Breast epithelium (tissue), 4 donors: ENCODE data around the gene SUPT6H. TPM values are rescaled to one million over a fixed set of nuclear protein-coding genes. Genes with fewer than 3 reads are reported as not detected.
A peak's percentile ranks its signal among the peaks of the same experiment; 100 is the strongest.

Experiments used
- DNase-seq, 2 donors: peaks; one replicate each; pipeline ENCODE4 v3.0.0-alpha.2; 2019; ENCODE audit warnings: low spot score in 2 of 2
- H3K27ac ChIP-seq, 2 donors: fragments of 200-600 bp; sonication (generic) in 1 of 2; one replicate each; pipeline ENCODE4 v1.5.1; 2016 to 2019; ENCODE audit warnings: mild to moderate bottlenecking in 1 of 2
- H3K27me3 ChIP-seq, 2 donors: fragments of 200-600 bp; sonication (generic) in 1 of 2; one replicate each; pipeline versions ENCODE4 v1.5.1 to v1.6.0; 2017 to 2019; ENCODE audit warnings: control low read depth in 1 of 2, mild to moderate bottlenecking in 1 of 2
- H3K36me3 ChIP-seq: fragments of 200-600 bp; one replicate; pipeline ENCODE4 v1.5.1; 2019
- H3K4me1 ChIP-seq, 2 donors: fragments of 200-600 bp; sonication (generic); one replicate each; pipeline ENCODE4 v1.5.1; 2016 to 2019; ENCODE audit warnings: control low read depth in 1 of 2
- H3K4me3 ChIP-seq, 3 donors: fragments of 200-600 bp; sonication (generic); 1 replicate in 2 of 3; 2 replicates in 1 of 3; pipeline ENCODE4 v1.5.1; 2016 to 2019; ENCODE audit warnings: mild to moderate bottlenecking in 3 of 3, moderate library complexity in 2 of 3
- H3K9me3 ChIP-seq, 2 donors: fragments of 200-600 bp; sonication (generic) in 1 of 2; one replicate each; pipeline ENCODE4 v1.5.1; 2016 to 2019; ENCODE audit warnings: control low read depth in 1 of 2
- CTCF ChIP-seq, 3 donors: fragments of 450-650 bp; IDR thresholded peaks; one replicate each; pipeline ENCODE4 v1.5.1; 2016 to 2017; ENCODE audit warnings: antibody characterized with exemption in 3 of 3, mild to moderate bottlenecking in 3 of 3, moderate library complexity in 3 of 3
- POLR2A ChIP-seq: fragments of 450-650 bp; IDR thresholded peaks from one replicate; pipeline ENCODE4 v1.6.1; 2016; ENCODE audit warnings: antibody characterized with exemption, mild to moderate bottlenecking, moderate library complexity
- POLR2AphosphoS5 ChIP-seq, 3 donors: sonication (generic); formaldehyde crosslinking; IDR thresholded peaks; one replicate each; pipeline ENCODE4 v1.6.1; 2017; ENCODE audit warnings: antibody characterized with exemption in 3 of 3
- intact Hi-C: fragments of 100-400 bp; cut with DNase I; formaldehyde crosslinking; loops from one replicate; pipeline ENCODE4 v1.15.1; 2023; ENCODE audit warnings: low total_unique reads
- total RNA-seq, 3 donors: library from RNA; depleted of rRNA; stranded (reverse); fragments of >200 nt; gene quantifications; one replicate each; pipeline ENCODE4 v1.1.0, GENCODE V29; 2016

The SUPT6H gene
- total RNA-seq, 3 donors from 2014 or later: 62.6 to 69.9 (median 66.7) TPM

GRCh38 chr17:28623696-28624095 lies 38.3 kb upstream of the SUPT6H start:
- H3K27me3 ChIP-seq: no peaks in the 10 kb centered on the region
- no peak overlapping the region for H3K4me3 ChIP-seq
- TF ChIP-seq POLR2A (no peak), CTCF (IDR thresholded peaks at IDR 0.05) (no peak), POLR2AphosphoS5 (IDR thresholded peaks at IDR 0.05) (no peak)
- no peak overlapping the region for H3K27ac ChIP-seq
- intact Hi-C loops: no loop called here
- DNase-seq: no peak
- no peaks in the 10 kb centered on the region for H3K4me1 ChIP-seq
- peaks cover 29% of the 10 kb centered on the region for H3K36me3 ChIP-seq
- H3K9me3 ChIP-seq: no peaks in the 10 kb centered on the region

DNA sequence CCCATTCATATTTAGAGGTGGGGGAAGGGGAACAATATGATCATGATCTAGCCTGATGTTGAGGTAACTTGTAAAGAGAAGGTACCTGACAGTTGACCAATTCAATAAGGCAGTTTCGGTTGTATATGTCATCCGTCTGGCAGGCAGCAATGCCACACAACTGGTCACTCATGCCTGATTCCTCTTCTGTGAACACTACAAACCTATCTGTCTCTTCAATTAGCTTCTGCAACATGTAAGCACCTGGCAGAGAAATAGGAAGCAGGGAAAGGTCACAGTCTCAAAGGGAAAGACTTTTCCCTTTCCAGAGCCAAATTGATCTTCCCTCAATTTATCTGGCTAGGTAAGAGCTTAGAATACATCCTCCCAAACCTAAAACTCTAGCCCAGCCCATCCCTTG lies 37.9 kb upstream of the SUPT6H start:
- H3K27ac ChIP-seq: no peak overlapping the region

DNA sequence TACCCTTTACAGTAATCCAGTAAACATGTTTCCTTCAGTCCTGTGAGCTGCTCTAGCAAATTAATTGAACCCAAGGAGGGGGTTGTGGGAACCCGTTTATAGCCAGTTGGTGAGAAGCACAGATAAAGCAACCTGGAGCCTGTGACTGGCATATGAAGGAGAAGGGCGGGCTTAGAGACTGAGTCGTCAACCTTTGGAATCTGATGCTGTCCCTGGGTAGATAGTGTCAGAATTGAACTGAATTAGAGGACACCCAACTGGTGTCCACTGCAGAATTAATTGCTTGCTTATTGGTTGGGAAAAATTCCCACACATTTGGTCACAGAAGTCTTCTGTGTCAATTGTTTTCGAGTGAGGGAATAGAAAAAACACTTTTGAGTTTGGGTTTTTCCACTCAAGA lies 35.2 kb upstream of the SUPT6H start:
- Histone ChIP-seq H3K36me3 (peaks cover 28% of the 10 kb centered on the region), H3K27me3 (no peaks in the 10 kb centered on the region), H3K27ac (no peak overlapping the region), H3K4me3 (no peak overlapping the region), H3K9me3 (no peaks in the 10 kb centered on the region), H3K4me1 (no peaks in the 10 kb centered on the region)
- TF ChIP-seq CTCF (IDR thresholded peaks at IDR 0.05) (no peak), POLR2A (no peak), POLR2AphosphoS5 (IDR thresholded peaks at IDR 0.05) (no peak)
- DNase-seq: no peak
- intact Hi-C loops: no loop called here

More for the DNA sequence above, 37.9 kb upstream of the SUPT6H start:
- peaks cover 29% of the 10 kb centered on the region for H3K36me3 ChIP-seq
- no peak for DNase-seq
- TF ChIP-seq POLR2A (no peak), POLR2AphosphoS5 (IDR thresholded peaks at IDR 0.05) (no peak), CTCF (IDR thresholded peaks at IDR 0.05) (no peak)
- H3K9me3 ChIP-seq: no peaks in the 10 kb centered on the region
- no peaks in the 10 kb centered on the region for H3K27me3 ChIP-seq
- intact Hi-C loops: no loop called here
- H3K4me3 ChIP-seq: no peak overlapping the region
- H3K4me1 ChIP-seq: no peaks in the 10 kb centered on the region

DNA sequence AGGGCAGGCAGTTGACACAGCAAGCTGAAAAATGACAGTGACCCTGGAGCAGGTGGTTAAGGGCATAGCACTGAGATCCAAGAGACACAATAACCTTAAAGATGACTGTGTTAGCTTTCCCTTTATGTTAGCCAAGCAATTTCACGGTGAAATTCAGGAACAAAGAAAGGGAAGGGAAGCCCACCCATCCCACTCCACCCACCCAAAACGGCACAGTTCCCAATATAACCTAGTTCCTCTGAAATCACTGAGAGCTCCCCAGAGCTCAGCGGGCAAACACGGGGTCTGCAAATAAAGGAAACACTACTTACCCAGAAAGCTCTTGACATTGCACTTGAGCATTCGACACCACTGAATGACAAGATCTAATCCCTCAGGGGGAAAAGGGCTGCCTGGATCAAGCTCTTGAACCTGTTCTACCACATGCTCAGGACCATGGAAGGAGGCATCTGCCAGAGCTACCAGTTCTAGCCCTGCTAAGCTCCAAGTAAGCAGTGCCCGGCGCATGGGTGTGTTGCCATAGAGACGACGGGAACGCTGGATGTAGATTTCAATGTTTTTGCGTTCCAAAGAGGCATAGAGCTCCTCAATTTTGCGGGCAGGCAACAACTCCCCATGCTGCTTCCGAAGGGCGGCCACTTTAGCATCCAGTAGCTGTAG lies 27.7 kb upstream of the SUPT6H start:
- Histone ChIP-seq H3K27ac (no peak overlapping the region), H3K27me3 (no peaks in the 10 kb centered on the region), H3K9me3 (no peaks in the 10 kb centered on the region), H3K4me1 (no peaks in the 10 kb centered on the region), H3K4me3 (no peak overlapping the region), H3K36me3 (peaks cover 30% of the 10 kb centered on the region)
- intact Hi-C loops: loop anchor here (5.0 kb wide), 1 partner anchor 607 kb away; no protein-coding TSS in a partner anchor
- DNase-seq: peak in 1 of 2 donors; percentile 65
- TF ChIP-seq CTCF (IDR thresholded peaks at IDR 0.05) (no peak), POLR2AphosphoS5 (IDR thresholded peaks at IDR 0.05) (no peak), POLR2A (no peak)

DNA sequence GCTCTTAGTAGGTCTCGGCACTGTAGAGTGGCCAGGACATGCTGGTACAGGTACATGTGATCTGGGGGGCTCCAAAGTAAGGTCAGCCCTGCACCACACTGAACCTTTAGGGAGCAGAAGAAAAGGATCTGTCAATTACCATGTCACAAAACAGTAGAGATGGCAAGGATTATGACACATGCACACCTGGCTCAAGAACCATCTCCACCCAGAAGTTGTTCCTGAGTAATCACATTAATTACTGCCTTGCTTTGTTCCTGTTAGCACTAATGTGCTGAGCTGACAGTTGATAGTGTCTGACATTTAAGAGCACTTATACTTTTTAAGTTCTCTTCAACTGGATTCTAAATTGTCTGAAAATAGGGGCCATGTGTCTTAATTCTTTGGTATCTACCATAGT lies 26.5 kb upstream of the SUPT6H start:
- intact Hi-C loops: no loop called here
- H3K27ac ChIP-seq: no peak overlapping the region

More for the DNA sequence above, 26.5 kb upstream of the SUPT6H start:
- H3K4me1 ChIP-seq: no peaks in the 10 kb centered on the region
- no peak for DNase-seq
- no peak overlapping the region for H3K4me3 ChIP-seq
- no peaks in the 10 kb centered on the region for H3K27me3 ChIP-seq
- no peaks in the 10 kb centered on the region for H3K9me3 ChIP-seq
- H3K36me3 ChIP-seq: peaks cover 30% of the 10 kb centered on the region
- TF ChIP-seq POLR2A (no peak), POLR2AphosphoS5 (IDR thresholded peaks at IDR 0.05) (no peak), CTCF (IDR thresholded peaks at IDR 0.05) (no peak)
